Osteoblast (primary cell): ENCODE data around the gene POGLUT3. TPM values are rescaled to one million over a fixed set of nuclear protein-coding genes. Genes with fewer than 3 reads are reported as not detected.

Experiments
- DNase-seq: peaks from one replicate; pipeline ENCODE4 v3.0.0; 2011; ENCODE audit warnings: low spot score, mixed read lengths; ENCODE audit not compliant: insufficient read length; ENCODE audit errors: missing footprints
- H2AFZ ChIP-seq: 2 replicates; pipeline ENCODE4 v1.6.0; 2011; ENCODE audit warnings: mild to moderate bottlenecking, low read length
- H3K27ac ChIP-seq: 2 replicates; pipeline ENCODE4 v1.5.1; 2011; ENCODE audit warnings: mild to moderate bottlenecking, low read depth, low read length, moderate library complexity
- H3K27me3 ChIP-seq: 2 replicates; pipeline ENCODE4 v1.6.0; 2012; ENCODE audit warnings: mild to moderate bottlenecking, control low read depth, inconsistent platforms, low read length, moderate library complexity; ENCODE audit not compliant: insufficient read depth
- H3K36me3 ChIP-seq: 2 replicates; pipeline ENCODE4 v1.5.1; 2011; ENCODE audit warnings: mild to moderate bottlenecking, low read length, control low read depth, moderate library complexity; ENCODE audit not compliant: insufficient read depth
- H3K4me1 ChIP-seq: 2 replicates; pipeline ENCODE4 v1.5.1; 2011; ENCODE audit warnings: mild to moderate bottlenecking, low read length, control low read depth, moderate library complexity; ENCODE audit not compliant: insufficient read depth
- H3K4me2 ChIP-seq: 2 replicates; pipeline ENCODE4 v1.6.0; 2011; ENCODE audit warnings: mild to moderate bottlenecking, low read length; ENCODE audit not compliant: insufficient read depth
- H3K4me3 ChIP-seq: fragments of 200-600 bp; sonication (generic); 3 replicates; pipeline ENCODE4 v1.5.1; 2012; ENCODE audit warnings: mild to moderate bottlenecking, low read length, inconsistent platforms; ENCODE audit not compliant: insufficient read depth
- H3K79me2 ChIP-seq: 2 replicates; pipeline ENCODE4 v1.6.0; 2012; ENCODE audit warnings: mild to moderate bottlenecking, low read length, control low read depth, inconsistent platforms; ENCODE audit not compliant: insufficient read depth
- H3K9me3 ChIP-seq: 2 replicates; pipeline ENCODE4 v1.5.1; 2011; ENCODE audit warnings: low read depth, low read length, control low read depth
- H4K20me1 ChIP-seq: 2 replicates; pipeline ENCODE4 v1.6.0; 2012; ENCODE audit warnings: mild to moderate bottlenecking, low read length, control low read depth; ENCODE audit not compliant: insufficient read depth
- CTCF ChIP-seq: IDR thresholded peaks from 2 replicates; pipeline ENCODE4 v1.5.1; 2011; ENCODE audit warnings: mild to moderate bottlenecking, low read depth, low read length, moderate library complexity; ENCODE audit errors: extremely low read depth
- total RNA-seq: library from RNA; depleted of rRNA; stranded (reverse); fragments of >200 nt; gene quantifications from 2 replicates; pipeline ENCODE4 v1.2.3, GENCODE V29; 2012

Gene POGLUT3
- total RNA-seq, 1 donor: 29.0 TPM

- Histone ChIP-seq H2AFZ (peak overlapping the region; percentile 97), H3K36me3 (no peaks in the 10 kb centered on the region), H3K27ac (peak overlapping the region; percentile 97), H3K9me3 (no peaks in the 10 kb centered on the region), H3K4me1 (no peaks in the 10 kb centered on the region), H3K4me3 (peak overlapping the region; percentile 82), H3K79me2 (no peaks in the 10 kb centered on the region), H4K20me1 (no peaks in the 10 kb centered on the region), H3K27me3 (no peaks in the 10 kb centered on the region), H3K4me2 (peak overlapping the region; percentile 94)
- peak; percentile 54 for DNase-seq
- no peak for TF ChIP-seq CTCF
Measured at GRCh38 chr11:108466405-108466804, 31.8 kb downstream of the POGLUT3 start.

- Histone ChIP-seq H2AFZ (no peak overlapping the region), H3K27me3 (no peaks in the 10 kb centered on the region), H4K20me1 (no peaks in the 10 kb centered on the region), H3K79me2 (no peaks in the 10 kb centered on the region), H3K4me3 (no peak overlapping the region), H3K4me2 (no peak overlapping the region), H3K27ac (no peak overlapping the region), H3K9me3 (peaks cover 3% of the 10 kb centered on the region), H3K4me1 (no peaks in the 10 kb centered on the region), H3K36me3 (no peaks in the 10 kb centered on the region)
- no peak for TF ChIP-seq CTCF
- no peak for DNase-seq
Measured at GRCh38 chr11:108453207-108453835, 44.9 kb downstream of the POGLUT3 start.

Other genes with a start within 250 kb of the POGLUT3 start
- gene C11orf65, start 30.9 kb downstream of the POGLUT3 start, total RNA-seq: 1.1 and 1.5 TPM in 2 replicates
- under 0.01 and 0.59 TPM in 2 replicates for gene EXPH5, start 95.4 kb upstream of the POGLUT3 start, total RNA-seq
- 16.6 and 17.1 TPM in 2 replicates for gene DDX10, start 166.7 kb upstream of the POGLUT3 start, total RNA-seq